NCI-H2227 (cell line): ENCODE measurements around the gene ROBO1.
A peak's percentile ranks its signal among the peaks of the same experiment; 100 is the strongest.
"Not testable (repeated sequence)": the region's sequence is repeated elsewhere in the genome, so short reads cannot be mapped to it uniquely, and the experiment has no call there.

Experiments
- DNase-seq: peaks from one replicate; lab custom pipeline; 2025; ENCODE audit not compliant: unreplicated experiment; lab: John Stamatoyannopoulos, UW

ROBO1 gene

DNA sequence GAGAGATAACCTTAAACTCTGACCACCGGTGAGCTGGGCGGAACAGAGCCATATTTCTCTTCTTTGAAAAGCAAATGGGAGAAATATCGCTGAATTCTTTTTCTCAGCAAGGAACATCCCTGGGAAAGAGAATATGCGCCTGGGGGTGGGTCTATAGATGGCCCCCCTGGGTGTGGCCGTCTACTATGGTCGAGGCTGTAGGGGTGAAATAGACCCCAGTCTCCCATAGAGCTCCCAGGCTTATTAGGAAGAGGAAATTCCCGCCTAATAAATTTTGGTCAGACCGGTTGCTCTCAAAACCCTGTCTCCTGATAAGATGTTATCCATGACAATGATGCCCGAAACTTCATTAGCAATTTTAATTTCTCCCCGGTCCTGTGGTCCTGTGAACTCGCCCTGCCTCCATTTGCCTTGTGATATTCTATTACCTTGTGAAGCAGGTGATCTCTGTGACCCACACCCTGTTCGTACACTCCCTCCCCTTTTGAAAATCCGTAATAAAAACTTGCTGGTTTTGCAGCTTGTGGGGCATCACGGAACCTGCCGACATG lies 441.9 kb downstream of the ROBO1 start:
- not testable (repeated sequence) for DNase-seq

DNA sequence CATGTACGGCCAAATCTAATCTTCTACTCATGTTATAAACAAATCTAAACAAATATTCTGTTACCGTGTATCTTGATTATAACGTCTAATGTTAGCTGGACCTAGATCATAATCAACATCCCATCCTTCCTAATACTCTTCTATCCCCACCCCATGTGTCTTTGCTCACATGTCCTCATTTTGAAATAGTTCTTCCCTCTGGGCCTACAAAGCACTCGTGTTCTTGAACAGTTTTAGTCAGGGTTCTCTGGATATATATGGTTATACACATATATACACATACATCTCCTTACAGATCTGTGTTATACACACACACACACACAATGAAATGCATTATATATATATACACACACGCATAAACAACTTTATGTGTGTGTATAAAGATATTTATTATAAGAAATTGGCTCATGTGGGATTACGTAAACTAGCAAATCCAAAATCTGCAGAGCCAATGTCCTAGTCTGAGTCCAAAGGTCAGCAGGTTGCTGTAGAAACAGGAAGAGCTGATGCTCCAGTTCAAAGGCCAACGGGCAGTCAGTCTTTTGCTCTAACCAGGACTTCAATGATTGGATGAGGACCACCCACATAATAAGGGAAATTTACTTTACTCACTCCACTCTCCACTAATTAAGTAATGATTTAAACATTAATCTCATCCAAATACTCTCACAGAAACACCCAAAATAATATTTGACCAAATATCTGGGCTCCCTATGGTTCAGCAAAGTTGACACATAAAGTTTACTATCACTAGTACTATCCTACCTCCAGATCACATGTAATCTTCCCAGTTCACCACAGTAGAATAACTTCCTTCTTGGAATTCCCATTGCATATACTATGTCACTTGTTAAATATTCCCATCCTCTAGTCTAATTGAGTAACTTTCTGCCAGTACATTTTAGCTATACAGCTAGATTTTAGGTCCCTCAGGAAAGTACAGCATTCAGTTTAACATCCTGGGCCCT lies 450.0 kb downstream of the ROBO1 start:
- DNase-seq: no peak

DNA sequence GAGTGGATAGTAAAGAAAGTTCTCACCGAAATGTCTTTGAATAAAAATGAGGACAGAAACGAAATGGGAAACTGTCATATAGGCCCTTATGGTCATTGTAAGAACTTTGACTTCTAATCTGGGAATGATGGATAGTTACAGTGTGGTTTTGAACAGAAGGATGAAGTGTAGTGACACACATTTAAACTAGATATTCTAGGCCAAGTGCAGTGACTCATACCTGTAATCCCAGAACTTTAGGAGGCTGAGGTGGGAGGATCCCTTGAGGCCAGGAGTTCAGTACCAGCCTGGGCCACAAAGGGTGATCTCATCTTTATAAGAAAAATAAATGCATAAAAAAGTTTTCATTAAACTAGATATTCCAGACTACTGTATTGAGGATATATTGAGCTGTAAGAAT lies 452.8 kb downstream of the ROBO1 start:
- no peak for DNase-seq

DNA sequence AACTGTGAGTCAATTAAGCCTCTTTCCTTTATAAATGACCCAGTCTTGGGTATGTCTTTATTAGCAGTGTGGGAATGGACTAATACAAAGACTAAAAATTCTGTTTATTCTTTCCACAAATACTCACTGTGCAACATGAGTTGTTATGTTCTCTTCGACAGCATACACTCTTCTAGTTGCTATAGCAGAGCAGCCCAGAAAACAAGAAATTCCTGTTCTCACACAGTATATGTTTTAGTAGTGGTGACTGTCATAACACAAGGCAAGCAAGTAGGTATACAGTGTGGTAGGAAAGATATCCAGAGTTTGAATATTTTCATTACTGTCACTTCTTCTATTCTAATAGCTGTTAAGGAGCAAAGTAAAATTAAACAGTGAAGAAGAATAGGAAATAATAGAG lies 453.3 kb downstream of the ROBO1 start:
- DNase-seq: no peak

DNA sequence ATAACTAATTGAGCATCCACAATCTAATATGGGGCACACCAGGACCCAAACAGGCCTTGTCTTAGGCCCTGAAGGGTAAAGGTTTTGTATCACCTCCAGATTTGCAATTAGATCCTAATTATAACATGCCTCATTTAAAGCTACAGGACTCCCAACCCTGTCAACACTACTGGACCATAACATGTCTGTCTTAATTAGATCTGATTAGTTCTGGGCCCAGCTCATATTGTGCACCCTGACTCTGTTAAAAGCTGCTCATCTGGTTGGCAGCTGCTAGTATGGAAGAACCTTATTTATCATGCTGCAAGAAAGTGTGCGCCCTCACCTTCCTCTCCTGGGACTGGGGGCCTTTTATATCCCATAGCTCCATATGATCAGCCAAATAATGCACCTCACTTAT lies 457.8 kb downstream of the ROBO1 start:
- no peak for DNase-seq

DNA sequence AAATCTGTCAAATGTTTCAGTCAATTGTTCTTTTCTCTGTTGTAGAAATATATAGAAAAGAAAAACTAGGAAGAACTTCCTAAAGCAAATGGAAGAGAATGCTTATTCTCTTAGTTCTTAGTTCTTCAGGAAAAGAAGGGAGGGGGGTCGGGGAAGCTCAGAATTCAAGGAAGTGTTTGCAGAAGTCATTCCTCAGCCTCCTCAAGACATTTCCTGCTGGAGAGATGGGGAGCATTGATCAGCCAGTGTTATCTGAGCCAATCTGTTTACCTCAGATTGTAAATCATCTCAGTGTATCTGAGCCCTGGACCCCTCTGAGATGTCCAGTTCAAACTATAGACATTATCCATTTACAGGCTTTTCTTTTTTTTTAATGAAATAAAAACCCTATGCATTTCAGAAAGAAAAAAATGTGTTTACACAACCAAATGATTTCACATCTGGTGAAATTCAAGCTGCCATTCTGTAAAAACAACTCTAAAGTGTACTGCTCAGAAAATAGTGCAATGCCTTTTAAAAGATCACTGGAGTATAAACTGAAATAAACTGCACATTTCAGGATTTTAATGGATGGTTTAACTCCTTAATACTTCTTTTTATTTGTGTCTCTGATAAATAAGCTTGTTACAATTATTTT lies 460.7 kb downstream of the ROBO1 start:
- no peak for DNase-seq

DNA sequence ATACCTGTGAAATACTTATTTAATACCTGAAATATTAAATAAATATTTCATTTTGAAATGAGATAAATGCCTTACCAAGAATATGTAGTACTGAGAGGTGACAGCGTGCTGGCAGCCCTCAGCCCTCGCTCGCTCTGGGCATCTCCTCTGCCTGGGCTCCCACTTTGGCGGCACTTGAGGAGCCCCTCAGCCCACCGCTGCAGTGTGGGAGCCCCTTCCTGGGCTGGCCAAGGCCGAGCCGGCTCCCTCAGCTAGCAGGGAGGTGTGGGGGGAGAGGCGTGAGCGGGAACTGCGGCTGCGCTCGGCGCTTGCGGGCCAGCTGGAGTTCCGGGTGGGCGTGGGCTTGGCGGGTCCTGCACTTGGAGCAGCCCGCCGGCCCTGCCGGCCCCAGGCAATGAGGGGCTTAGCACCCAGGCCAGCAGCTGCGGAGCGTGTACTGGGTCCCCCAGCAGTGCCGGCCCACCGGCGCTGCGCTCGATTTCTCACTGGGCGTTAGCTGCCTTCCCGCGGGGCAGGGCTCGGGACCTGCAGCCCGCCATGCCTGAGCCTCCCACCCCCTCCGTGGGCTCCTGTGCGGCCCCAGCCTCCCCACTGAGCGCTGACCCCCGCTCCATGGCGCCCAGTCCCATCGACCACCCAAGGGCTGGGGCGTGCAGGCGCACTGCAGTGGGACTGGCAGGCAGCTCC lies 467.7 kb downstream of the ROBO1 start:
- DNase-seq: not testable (repeated sequence)

DNA sequence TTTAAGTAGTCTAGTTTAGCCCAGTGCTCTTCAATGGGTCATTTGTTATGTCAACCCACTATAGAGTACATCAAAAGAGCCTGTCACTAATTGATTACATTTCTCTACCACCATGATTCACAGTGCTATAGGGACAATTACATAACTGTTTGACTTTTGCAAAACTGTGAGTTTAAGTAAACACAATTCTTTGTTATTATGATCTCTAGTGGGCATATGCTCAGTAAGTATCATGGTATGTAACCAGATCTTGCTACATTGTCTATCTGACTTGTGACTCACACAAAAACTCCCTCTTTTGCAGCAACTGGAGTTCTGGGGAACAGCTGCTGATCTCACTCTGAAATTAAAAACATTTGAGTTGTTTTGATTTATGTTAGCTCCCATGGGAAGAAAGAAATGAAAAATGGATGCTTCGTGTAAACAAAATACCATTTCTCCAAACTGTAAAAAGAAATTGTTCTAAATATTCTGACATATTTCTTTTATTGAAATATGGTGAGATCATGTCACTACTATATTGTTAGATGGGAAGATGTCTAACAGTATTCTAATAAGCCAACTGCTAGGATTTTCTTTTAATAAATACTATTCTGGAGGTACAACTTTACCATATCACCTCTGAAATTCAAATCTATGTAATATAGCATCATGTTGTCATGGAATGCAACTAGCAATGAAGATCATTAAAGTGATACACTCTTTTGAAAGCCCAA lies 470.4 kb downstream of the ROBO1 start:
- peak; percentile 18 for DNase-seq

DNA sequence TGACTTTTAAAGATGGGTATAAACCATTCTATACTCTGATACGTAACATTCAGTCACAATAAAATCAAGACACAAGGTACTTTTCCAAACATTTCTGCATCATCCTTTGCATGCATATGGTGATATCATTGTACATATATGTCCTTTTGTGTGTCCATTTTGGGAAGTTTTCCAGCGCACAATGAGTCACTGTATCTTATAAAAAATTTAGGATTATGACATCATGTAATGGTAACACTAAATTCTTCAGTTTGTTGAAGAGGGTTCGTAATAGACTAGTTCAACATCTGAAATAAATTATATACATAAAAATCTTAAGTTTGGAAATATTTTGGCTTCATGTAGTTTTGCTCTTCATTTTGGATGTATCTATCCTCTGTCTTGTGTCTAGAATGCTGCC lies 480.9 kb downstream of the ROBO1 start:
- no peak for DNase-seq

DNA sequence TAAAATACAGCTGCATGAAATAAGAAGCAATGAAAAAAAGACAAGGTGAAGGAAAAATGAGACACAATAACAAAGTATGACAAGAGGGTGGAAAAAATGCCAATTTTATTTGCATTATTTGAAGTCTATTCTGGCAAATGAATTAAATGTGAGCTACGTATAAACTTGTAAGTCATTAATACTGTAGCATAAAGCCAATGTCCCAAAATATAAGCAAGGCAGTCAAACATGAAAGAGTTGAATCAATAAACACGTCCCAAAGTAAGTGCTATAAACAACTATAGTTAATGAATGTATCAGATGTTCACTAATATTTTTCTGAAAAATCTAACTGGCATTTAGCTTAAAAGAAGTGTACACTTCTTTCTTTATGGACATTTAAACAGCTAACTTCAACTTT lies 481.9 kb downstream of the ROBO1 start:
- DNase-seq: no peak

DNA sequence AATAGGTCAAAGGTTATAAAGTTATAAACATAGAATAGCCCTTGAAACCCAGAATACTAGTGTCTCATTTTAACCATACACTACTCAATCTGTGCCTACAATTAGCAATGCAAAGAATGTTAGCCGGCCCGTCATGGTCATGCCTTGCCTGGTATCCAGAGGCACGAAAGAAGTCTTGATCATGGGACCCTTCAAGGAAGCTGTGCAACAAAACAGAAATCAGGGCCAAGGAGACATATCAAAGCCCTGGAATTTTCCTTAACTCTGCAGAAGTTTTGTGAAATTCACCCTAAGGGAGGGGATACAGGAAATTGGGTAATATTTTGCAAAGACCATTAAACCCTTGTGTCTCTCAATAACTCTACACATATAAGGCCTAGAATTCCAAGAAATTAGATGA lies 482.4 kb downstream of the ROBO1 start:
- no peak for DNase-seq

DNA sequence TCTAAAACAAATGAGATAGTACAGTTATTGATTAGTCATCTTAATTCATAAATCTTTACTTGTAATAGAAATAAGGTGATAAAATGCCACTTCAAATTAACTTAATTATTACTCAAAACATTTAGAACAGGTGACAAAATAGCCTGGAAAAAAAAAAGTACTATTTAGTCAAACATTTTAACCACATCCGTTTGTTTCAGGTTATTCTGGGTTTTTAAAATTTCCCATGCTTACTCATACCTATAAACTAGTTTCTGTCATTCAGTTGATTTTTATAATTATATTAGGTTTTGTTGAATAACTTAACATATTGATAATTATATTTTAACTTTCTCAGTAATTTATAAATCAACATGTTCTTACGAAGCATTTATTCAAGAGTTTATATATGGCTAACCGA lies 483.0 kb downstream of the ROBO1 start:
- DNase-seq: no peak

DNA sequence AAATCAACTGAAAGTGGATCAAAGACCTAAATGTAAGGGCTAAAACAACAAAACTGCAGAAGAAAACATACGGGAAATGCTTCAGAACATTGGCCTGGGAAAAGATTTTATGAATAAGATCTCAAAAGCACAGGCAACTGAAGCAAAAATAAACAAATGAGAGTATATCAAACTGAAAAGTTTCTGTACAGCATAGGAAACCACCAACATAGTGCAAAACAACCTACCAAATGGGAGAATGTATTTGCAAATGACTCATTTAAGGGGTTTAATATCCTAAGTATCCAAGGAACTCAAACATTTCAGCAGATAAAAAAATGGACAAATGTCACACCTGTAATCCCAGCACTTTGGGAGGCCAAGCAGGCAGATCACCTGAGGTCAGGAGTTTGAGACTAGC lies 489.1 kb downstream of the ROBO1 start:
- no peak for DNase-seq

DNA sequence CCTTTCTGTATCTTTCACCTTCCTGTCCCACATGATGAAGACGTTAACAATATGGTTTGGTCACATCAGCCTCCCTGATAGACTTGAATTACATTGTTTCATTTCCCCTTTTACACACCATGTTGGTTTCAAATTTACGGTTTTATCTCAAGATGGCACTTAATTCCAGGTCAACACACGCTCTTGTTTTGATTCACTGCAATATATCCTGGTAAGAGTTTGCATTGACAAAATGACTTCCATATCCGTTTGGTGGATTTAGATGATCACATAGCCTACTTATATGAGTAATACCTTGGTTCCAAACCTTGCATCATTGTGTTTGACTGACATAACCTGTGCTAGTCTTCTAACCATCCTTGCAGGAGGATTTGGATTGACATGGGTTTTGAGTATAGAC lies 499.4 kb downstream of the ROBO1 start:
- no peak for DNase-seq

DNA sequence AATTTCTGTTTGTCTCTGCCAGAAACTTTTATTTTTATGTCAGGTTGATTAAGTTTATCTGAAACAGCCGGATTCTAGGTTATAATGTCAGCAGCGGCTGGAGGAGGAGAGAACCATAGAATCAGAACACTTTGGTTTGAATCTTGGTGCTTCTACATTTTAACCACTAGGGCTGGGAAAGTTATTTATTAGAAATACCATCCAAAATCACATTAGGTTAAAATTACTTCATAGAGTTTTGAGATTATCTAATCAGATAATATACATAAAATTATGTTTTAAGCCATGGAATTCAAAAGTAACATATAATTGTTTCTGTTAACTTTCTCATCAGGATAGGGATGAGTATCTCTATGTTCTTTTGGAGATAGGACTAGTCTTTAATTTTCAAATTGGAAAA lies 502.9 kb downstream of the ROBO1 start:
- DNase-seq: no peak

DNA sequence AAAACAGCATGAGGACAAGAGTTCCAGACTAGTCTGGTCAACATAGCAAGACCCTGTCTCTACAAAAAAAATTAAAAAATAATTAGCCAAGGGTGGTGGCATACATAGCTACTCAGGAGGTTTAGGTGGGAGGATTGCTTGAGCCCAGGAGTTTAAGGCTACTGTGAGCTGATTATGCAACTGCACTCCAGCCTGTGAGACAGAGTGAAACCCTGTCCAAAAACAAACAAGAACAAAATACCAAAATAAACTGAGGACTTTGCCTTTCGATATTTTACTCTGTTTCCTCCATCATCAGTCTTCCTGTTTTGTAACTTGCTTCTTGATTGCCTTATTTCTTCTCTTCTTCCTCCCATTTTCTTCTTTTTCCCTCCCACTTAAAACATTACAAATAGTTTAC lies 504.4 kb downstream of the ROBO1 start:
- DNase-seq: no peak

DNA sequence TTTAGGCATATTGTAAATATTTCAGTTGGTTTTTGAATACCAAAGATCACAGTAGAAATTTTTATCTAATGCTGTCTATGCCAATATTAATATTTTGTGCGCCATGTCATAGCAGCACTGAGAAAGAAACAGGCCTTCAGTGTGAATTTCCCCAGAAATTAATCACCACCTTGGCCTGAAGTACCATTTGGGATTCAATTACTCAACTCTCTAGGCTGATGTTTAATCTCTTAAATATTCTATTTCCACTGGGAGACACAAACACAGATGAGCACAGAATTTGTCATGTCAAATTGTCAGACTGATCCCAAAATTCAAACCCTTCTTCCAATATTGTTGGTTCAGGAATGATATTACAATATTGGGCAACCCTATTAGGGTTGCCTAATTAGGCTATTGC lies 509.3 kb downstream of the ROBO1 start:
- DNase-seq: no peak

DNA sequence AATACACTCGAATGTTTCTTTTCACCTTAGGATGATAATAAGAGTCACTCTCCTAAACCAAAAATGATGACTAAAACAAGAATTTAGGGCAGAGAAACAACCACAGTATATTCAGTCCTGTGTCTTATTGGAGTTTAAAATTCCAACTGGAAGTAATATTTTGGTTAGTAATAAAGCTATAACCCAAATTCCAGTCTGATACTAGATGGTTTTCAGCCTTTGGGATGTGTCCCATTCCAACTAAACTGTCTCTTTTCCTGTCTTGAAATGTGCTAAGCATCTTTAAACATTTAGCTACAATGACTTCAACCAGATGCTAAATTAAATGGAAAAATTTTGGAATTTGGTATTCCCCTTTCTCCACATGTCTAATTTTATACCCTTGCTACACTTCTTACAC lies 510.0 kb downstream of the ROBO1 start:
- no peak for DNase-seq

DNA sequence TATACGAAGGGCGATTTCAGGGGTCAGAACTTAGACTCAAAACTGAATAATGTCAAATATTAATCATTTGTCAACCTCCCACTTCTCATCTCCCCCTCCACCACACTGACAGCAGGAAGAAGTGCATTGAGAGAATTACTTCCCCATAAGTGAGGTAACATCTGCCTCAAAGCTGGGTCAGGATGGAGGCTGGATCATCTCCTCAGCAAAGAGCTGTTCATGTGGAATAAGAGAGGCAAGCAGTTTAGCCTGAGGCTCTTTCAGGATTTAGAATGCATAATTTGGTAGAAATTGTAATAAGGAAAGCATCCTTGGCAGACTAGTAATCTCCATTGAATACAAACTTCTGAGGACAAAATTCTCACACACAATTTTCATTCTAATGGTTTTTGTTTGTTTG lies 512.1 kb downstream of the ROBO1 start:
- no peak for DNase-seq

DNA sequence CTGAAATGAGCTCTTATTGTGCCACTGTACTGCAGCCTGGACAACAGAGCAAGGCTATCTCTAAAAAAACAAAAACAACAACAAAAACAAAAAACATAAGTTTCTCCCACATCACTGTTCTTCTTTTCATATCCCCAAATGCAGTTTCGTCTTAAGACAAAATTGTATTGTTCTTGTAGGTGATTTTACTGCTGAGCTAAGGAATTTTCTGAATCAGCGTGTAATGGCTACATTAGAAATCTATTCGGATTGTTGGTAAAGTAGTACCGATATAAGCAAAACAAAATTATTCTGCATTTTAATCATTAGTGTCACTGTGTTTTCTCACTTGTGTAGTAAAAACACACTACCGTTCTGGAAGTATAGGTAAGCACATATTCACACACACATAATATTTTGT lies 512.5 kb downstream of the ROBO1 start:
- DNase-seq: no peak

DNA sequence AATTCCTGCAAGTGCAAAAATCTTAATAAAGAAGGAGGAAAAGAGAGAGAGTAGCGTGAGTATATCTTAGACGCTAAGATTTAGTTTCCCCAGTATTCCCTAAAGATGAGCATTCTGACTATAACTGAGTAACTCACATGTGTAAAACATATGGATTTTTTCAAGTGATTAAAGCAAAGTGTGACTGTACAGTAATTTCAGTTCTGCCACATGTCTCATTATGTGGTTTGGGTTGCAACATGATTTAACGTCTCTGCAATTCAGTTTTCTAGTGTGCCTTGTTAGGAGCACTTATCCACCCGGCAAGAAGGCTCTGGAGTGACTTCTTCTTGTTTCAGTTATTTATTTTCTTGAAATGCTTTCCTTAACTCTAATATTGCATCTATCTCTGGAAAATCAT lies 514.1 kb downstream of the ROBO1 start:
- DNase-seq: no peak
